K562 (cell line): ENCODE results near the gene C1QL2. TPM values are rescaled to one million over a fixed set of nuclear protein-coding genes. Genes with fewer than 3 reads are reported as not detected.
A peak's percentile ranks its signal among the peaks of the same experiment; 100 is the strongest.

Experiments
- ATAC-seq: fragments of 200-7000 bp; cut with Tn5 transposase; 3 replicates; pipeline ENCODE4 v1.9.1; 2020; ENCODE audit warnings: moderate library complexity
- BruUV-seq: library from RNA; stranded (reverse); fragments of 400-500 nt; replicated peaks from 2 replicates; lab custom pipeline; 2021; lab: Mats Ljungman, UMichigan
- CTCF ChIA-PET: fragments of 300-600 bp; formaldehyde crosslinking; extraction: SDS; loops from one replicate; lab custom pipeline; 2021; ENCODE audit warnings: low intra/inter-chr PET ratio; lab: Yijun Ruan, JAX
- POLR2A ChIA-PET: fragments of 300-600, 350-650 bp; sonication (Branson Sonifier 250); formaldehyde crosslinking; extraction: SDS; loops from one replicate; lab custom pipeline; 2021; ENCODE audit warnings: antibody characterized with exemption, inconsistent platforms; lab: Yijun Ruan, JAX
- DNase-seq, 4 experiments: peaks; one replicate each; pipeline versions ENCODE4 v3.0.0 to v3.0.0-alpha.2; 2011 to 2018; ENCODE audit warnings: low spot score in 3 of 4, mixed read lengths in 3 of 4; ENCODE audit errors: extremely low read depth in 1 of 4
- FAIRE-seq: peaks from 2 replicates; lab custom pipeline; 2011; peaks lifted over from hg19 to GRCh38; lab: Jason Lieb, UNC
- H2AFZ ChIP-seq: 2 replicates; pipeline ENCODE4 v1.6.0; 2011; ENCODE audit warnings: low read depth, low read length, control low read depth, inconsistent platforms
- H3K27ac ChIP-seq: fragments of 200-600 bp; 3 replicates; pipeline ENCODE4 v1.8.0; 2011; ENCODE audit warnings: low read depth, mild to moderate bottlenecking, control low read depth, inconsistent platforms, low read length, moderate library complexity, mixed read lengths; ENCODE audit errors: extremely low read depth
- H3K27me3 ChIP-seq, 2 experiments: fragments of 300-600 bp in 1 of 2; 2 replicates in 1 of 2; 3 replicates in 1 of 2; pipeline versions ENCODE4 v1.6.0 to v1.8.0; 2011; ENCODE audit warnings: inconsistent platforms in 2 of 2, low read length in 2 of 2, mild to moderate bottlenecking in 1 of 2, mixed read lengths in 1 of 2, moderate library complexity in 1 of 2; ENCODE audit not compliant: control insufficient read depth in 2 of 2, insufficient read depth in 2 of 2
- H3K36me3 ChIP-seq: fragments of 300-600 bp; 3 replicates; pipeline ENCODE4 v1.8.0; 2011; ENCODE audit warnings: mild to moderate bottlenecking, low read length, inconsistent platforms; ENCODE audit not compliant: control insufficient read depth, insufficient read depth
- H3K4me1 ChIP-seq, 2 experiments: fragments of 200-600 bp in 1 of 2; replicated peaks in 1 of 2; 2 replicates in 1 of 2; 3 replicates in 1 of 2; pipeline versions ENCODE4 v1.5.1 to v1.8.0; 2011; ENCODE audit warnings: inconsistent platforms in 2 of 2, low read length in 2 of 2, mild to moderate bottlenecking in 1 of 2, mixed read lengths in 1 of 2, moderate library complexity in 1 of 2; ENCODE audit not compliant: control insufficient read depth in 2 of 2, insufficient read depth in 2 of 2
- H3K4me2 ChIP-seq: 2 replicates; pipeline ENCODE4 v1.6.1; 2011; ENCODE audit warnings: low read length, control low read depth, inconsistent platforms, mixed read lengths; ENCODE audit not compliant: insufficient read depth
- H3K4me3 ChIP-seq: fragments of 200-600 bp; sonication (generic), shearing (Covaris generic); 2 replicates; pipeline ENCODE4 v1.5.1; 2016; ENCODE audit warnings: control low read depth, inconsistent platforms
- H3K79me2 ChIP-seq: fragments of 200-600 bp; 3 replicates; pipeline ENCODE4 v1.8.0; 2011; ENCODE audit warnings: low read length, inconsistent platforms; ENCODE audit not compliant: control insufficient read depth, insufficient read depth
- H3K9ac ChIP-seq, 2 experiments: 2 replicates each; pipeline versions ENCODE4 v1.6.0 to v1.6.1; 2011; ENCODE audit warnings: low read depth in 2 of 2, low read length in 2 of 2, control low read depth in 1 of 2, inconsistent platforms in 1 of 2, mild to moderate bottlenecking in 1 of 2, mixed read lengths in 1 of 2; ENCODE audit not compliant: insufficient read depth in 1 of 2
- H3K9me1 ChIP-seq: one replicate; pipeline ENCODE4 v1.6.0; 2011; ENCODE audit warnings: inconsistent platforms, mild to moderate bottlenecking, low read length, moderate library complexity; ENCODE audit not compliant: control insufficient read depth, insufficient read depth
- H3K9me3 ChIP-seq: replicated peaks from 2 replicates; pipeline ENCODE4 v1.5.1; 2011; ENCODE audit warnings: low read depth, low read length, inconsistent platforms; ENCODE audit not compliant: control insufficient read depth, insufficient read depth
- H4K20me1 ChIP-seq: replicated peaks from 2 replicates; pipeline ENCODE4 v1.6.1; 2011; ENCODE audit warnings: low read length, inconsistent platforms, mixed read lengths; ENCODE audit not compliant: control insufficient read depth, insufficient read depth
- CCAR2 ChIP-seq: fragments of 200-400 bp; formaldehyde crosslinking; IDR thresholded peaks from 2 replicates; pipeline ENCODE4 v1.6.1; 2017; ENCODE audit warnings: mild to moderate bottlenecking, low read depth, low read length
- CHD2 ChIP-seq: IDR thresholded peaks from 2 replicates; pipeline ENCODE4 v1.6.1; 2011; ENCODE audit warnings: low read depth, low read length
- CTCF ChIP-seq, 3 experiments: IDR thresholded peaks in 2 of 3; conservative IDR thresholded peaks in 1 of 3; 2 replicates each; pipeline ENCODE4 v1.5.1; 2011 to 2012; ENCODE audit warnings: low read length in 3 of 3, mild to moderate bottlenecking in 3 of 3, control low read depth in 2 of 3, improper control_type of control experiment in 1 of 3, inconsistent platforms in 1 of 3, low read depth in 1 of 3, mixed read lengths in 1 of 3, moderate library complexity in 1 of 3; ENCODE audit not compliant: insufficient read depth in 2 of 3
- FOXK1 ChIP-seq: sonication (generic); formaldehyde crosslinking; IDR thresholded peaks from 2 replicates; pipeline ENCODE4 v1.8.0; 2022; ENCODE audit warnings: missing genetic modification reagents, mild to moderate bottlenecking, borderline replicate concordance
- GATAD2A ChIP-seq: fragments of 450-650 bp; IDR thresholded peaks from 2 replicates; pipeline ENCODE4 v1.6.1; 2017
- IFI16 ChIP-seq: fragments of 250-450 bp; sonication (Bioruptor Pico); IDR thresholded peaks from 2 replicates; pipeline ENCODE4 v2.1.2; 2022; ENCODE audit warnings: mild to moderate bottlenecking, inconsistent platforms
- JUNB ChIP-seq: fragments of 450-650 bp; formaldehyde crosslinking; conservative IDR thresholded peaks from 2 replicates; pipeline ENCODE4 v1.4.0; 2020; ENCODE audit warnings: mild to moderate bottlenecking
- MEF2A ChIP-seq: IDR thresholded peaks from 2 replicates; pipeline ENCODE4 v1.6.1; 2011; ENCODE audit warnings: low read depth, mild to moderate bottlenecking, low read length, moderate library complexity; ENCODE audit not compliant: control insufficient read depth
- MYC ChIP-seq, 2 experiments: fragments of 250-450 bp in 1 of 2; sonication (Bioruptor Pico) in 1 of 2; IDR thresholded peaks; 2 replicates each; pipeline versions ENCODE4 v1.5.1 to v1.6.1; 2012 to 2021; ENCODE audit warnings: low read depth in 2 of 2, borderline replicate concordance in 1 of 2, improper control_type of control experiment in 1 of 2, low read length in 1 of 2, mild to moderate bottlenecking in 1 of 2, moderate library complexity in 1 of 2
- NFIX ChIP-seq: fragments of 250-450 bp; sonication (Bioruptor Pico); IDR thresholded peaks from 2 replicates; pipeline ENCODE4 v1.4.0; 2020; ENCODE audit warnings: low read depth, mild to moderate bottlenecking, moderate library complexity
- NR2F6 ChIP-seq: fragments of 450-650 bp; formaldehyde crosslinking; IDR thresholded peaks from 2 replicates; pipeline ENCODE4 v1.4.0; 2020; ENCODE audit warnings: mild to moderate bottlenecking
- RAD21 ChIP-seq, 2 experiments: fragments of 250-450 bp in 1 of 2; fragments of 450-650 bp in 1 of 2; sonication (Bioruptor Pico) in 1 of 2; formaldehyde crosslinking in 1 of 2; IDR thresholded peaks in 1 of 2; conservative IDR thresholded peaks in 1 of 2; 2 replicates each; pipeline versions ENCODE4 v1.4.0 to v1.8.0; 2020 to 2022; ENCODE audit warnings: mild to moderate bottlenecking in 2 of 2, moderate library complexity in 1 of 2
- RFX1 ChIP-seq: fragments of 450-650 bp; IDR thresholded peaks from 2 replicates; pipeline ENCODE4 v1.6.1; 2016; ENCODE audit warnings: mild to moderate bottlenecking, moderate library complexity
- ZNF133 ChIP-seq: fragments of 250-450 bp; sonication (Bioruptor Pico); IDR thresholded peaks from 2 replicates; pipeline ENCODE4 v1.4.0; 2020; ENCODE audit warnings: mild to moderate bottlenecking
- WGBS: fragments of 100-300 bp; shearing (Covaris generic); methylation state at CpG from one replicate; pipeline ENCODE4 v1.1.6; 2016; ENCODE audit warnings: low coverage, mixed read lengths; ENCODE audit not compliant: insufficient coverage; ENCODE audit errors: missing lambda C conversion rate; 5-methylcytosine and 5-hydroxymethylcytosine counted together
- in situ Hi-C: fragments of 300-500 bp; cut with MboI; formaldehyde crosslinking; loops from 4 replicates; pipeline ENCODE4 v1.15.0; 2018; ENCODE audit warnings: inconsistent platforms, mixed read lengths
- intact Hi-C: fragments of 100-400 bp; cut with micrococcal nuclease; formaldehyde crosslinking; loops from 2 replicates; pipeline ENCODE4 v1.14.2; 2022
- polyA plus RNA-seq, 8 experiments: library from polyadenylated mRNA; depleted of rRNA in 4 of 8; stranded (reverse) in 5 of 8; unstranded in 3 of 8; fragments of >200 nt; fragmentation: Nextera tagmentation in 2 of 8; fragmentation: Illumina TruSeq in 1 of 8; extraction: Ambion mirVana in 2 of 8; extraction: Trizol in 1 of 8; gene quantifications; 2 replicates each; pipeline versions ENCODE4 v1.2.1 to v1.2.3, GENCODE V29; 2011 to 2014; ENCODE audit warnings: inconsistent platforms in 1 of 8, missing spikeins in 1 of 8
- total RNA-seq, 7 experiments: library from RNA; depleted of rRNA in 6 of 7; stranded (reverse); fragments of >200 nt in 6 of 7; fragmentation: Illumina TruSeq in 2 of 7; extraction: Trizol in 2 of 7; gene quantifications; 2 replicates each; pipeline versions ENCODE4 v1.2.1 to v1.2.3, GENCODE V29; 2011 to 2021; ENCODE audit warnings: low replicate concordance in 1 of 7
- TF ChIP-seq, protein P1 (sequence below): fragments of 250-450 bp; sonication (Bioruptor Pico); IDR thresholded peaks from 2 replicates; pipeline ENCODE4 v1.4.0; 2020; ENCODE audit warnings: mild to moderate bottlenecking, moderate library complexity

Gene C1QL2
- total and polyA plus RNA-seq, 9 of the 15 experiments (the other 6 are each of a cell fraction or from before 2014, with no cell fraction given) = not detected

- TF ChIP-seq RAD21 (CRISPR knock-in tag; conservative IDR thresholded peaks at IDR 0.05 in 1 of 2, IDR thresholded peaks at IDR 0.05 in 1 of 2) (peak; percentile 40 to 61), MYC (IDR thresholded peaks at IDR 0.05; ENCODE audit: low read depth, low read length) (peak; percentile 41; the same call in 1 of the 2 replicates), MYC (CRISPR knock-in tag; IDR thresholded peaks at IDR 0.05; ENCODE audit: borderline replicate concordance, low read depth) (no peak), FOXK1 (0 out of 2 replicates have a peak, but pooled peaks have one; percentile 43), CTCF (IDR thresholded peaks at IDR 0.05 in 2 of 3, conservative IDR thresholded peaks at IDR 0.05 in 1 of 3; ENCODE audit: insufficient read depth in 2 of 3, low read depth in 1 of 3, low read length in 3 of 3) (peak; percentile 81 to 90 (median 86))
Measured at GRCh38 chr2:119174216-119174992, 15.9 kb upstream of the C1QL2 start (continued).

DNA sequence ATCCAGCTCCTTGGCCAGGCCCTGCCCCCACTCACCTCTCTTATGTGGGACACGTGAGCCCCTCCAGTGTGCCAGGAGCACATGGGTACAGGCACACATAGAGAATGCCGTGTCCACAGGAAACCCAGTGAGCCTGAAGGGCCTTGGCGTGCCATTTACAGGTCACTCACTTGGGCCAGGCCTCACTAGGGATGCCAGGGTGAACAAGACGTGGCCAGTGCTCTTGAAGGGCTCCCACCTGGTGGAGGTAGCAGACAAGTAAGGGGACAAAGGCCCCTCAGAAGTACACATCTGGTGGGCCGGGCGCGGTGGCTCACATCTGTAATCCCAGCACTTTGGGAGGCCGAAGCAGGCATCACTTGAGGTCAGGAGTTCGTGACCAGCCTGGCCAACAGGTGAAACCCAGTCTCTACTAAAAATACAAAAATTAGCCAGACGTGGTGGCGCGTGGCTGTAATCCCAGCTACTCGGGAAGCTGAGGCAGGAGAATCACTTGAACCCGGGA, 15.1 kb upstream of the C1QL2 start:
- no peak for FAIRE-seq
- TF ChIP-seq ZNF133 (CRISPR knock-in tag) (no peak), JUNB (no peak), CCAR2 (no peak), NR2F6 (CRISPR knock-in tag) (no peak), RFX1 (no peak), MEF2A (no peak), NFIX (CRISPR knock-in tag) (no peak), CHD2 (no peak), GATAD2A (no peak), IFI16 (no peak)
- TF ChIP-seq, protein P1, sequence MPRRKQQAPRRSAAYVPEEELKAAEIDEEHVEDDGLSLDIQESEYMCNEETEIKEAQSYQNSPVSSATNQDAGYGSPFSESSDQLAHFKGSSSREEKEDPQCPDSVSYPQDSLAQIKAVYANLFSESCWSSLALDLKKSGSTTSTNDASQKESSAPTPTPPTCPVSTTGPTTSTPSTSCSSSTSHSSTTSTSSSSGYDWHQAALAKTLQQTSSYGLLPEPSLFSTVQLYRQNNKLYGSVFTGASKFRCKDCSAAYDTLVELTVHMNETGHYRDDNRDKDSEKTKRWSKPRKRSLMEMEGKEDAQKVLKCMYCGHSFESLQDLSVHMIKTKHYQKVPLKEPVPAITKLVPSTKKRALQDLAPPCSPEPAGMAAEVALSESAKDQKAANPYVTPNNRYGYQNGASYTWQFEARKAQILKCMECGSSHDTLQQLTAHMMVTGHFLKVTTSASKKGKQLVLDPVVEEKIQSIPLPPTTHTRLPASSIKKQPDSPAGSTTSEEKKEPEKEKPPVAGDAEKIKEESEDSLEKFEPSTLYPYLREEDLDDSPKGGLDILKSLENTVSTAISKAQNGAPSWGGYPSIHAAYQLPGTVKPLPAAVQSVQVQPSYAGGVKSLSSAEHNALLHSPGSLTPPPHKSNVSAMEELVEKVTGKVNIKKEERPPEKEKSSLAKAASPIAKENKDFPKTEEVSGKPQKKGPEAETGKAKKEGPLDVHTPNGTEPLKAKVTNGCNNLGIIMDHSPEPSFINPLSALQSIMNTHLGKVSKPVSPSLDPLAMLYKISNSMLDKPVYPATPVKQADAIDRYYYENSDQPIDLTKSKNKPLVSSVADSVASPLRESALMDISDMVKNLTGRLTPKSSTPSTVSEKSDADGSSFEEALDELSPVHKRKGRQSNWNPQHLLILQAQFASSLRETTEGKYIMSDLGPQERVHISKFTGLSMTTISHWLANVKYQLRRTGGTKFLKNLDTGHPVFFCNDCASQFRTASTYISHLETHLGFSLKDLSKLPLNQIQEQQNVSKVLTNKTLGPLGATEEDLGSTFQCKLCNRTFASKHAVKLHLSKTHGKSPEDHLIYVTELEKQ (CRISPR knock-in tag) = no peak

More for the DNA sequence above, 15.1 kb upstream of the C1QL2 start:
- BruUV-seq = no TSS peak
- DNase-seq (no peak), ATAC-seq (no peak)
- Histone ChIP-seq H2AFZ (no peak overlapping the region), H3K4me1 (peaks cover 3 to 17% of the 10 kb centered on the region in 2 experiments; a peak in 3 of 5 replicates), H3K27me3 (peaks cover 0 to 25% of the 10 kb centered on the region in 2 experiments; a peak in 2 of 5 replicates), H3K79me2 (no peaks in the 10 kb centered on the region), H3K9ac (no peak overlapping the region), H3K4me2 (no peak overlapping the region), H4K20me1 (peaks cover 6% of the 10 kb centered on the region; the same call in 1 of the 2 replicates), H3K9me3 (no peaks in the 10 kb centered on the region), H3K27ac (no peak overlapping the region), H3K36me3 (no peaks in the 10 kb centered on the region), H3K4me3 (no peak overlapping the region), H3K9me1 (no peaks in the 10 kb centered on the region)
- intact Hi-C loops (loop anchor here (1.0 kb wide), 3 partner anchors 145 to 291 kb away; no protein-coding TSS in a partner anchor), in situ Hi-C loops (no loop called here)
- 30% methylated on average over 12 of the region's 14 CpGs for WGBS
- CTCF ChIA-PET = no interaction called here
- POLR2A ChIA-PET = no interaction called here
